Endothelial cell of umbilical vein (primary cell): ENCODE results near the gene DNAH11.

ENCODE experiments used
- MAX ChIP-seq: IDR thresholded peaks from 2 replicates; pipeline ENCODE4 v1.6.1; 2011; ENCODE audit not compliant: insufficient read depth, insufficient read length
- POLR2A ChIP-seq: IDR thresholded peaks from 2 replicates; pipeline ENCODE4 v1.6.1; 2012; ENCODE audit warnings: low read depth, mild to moderate bottlenecking, control low read depth, low read length
- TF ChIP-seq, protein P1 (sequence below), 2 donors: IDR thresholded peaks; 1 replicate in 1 of 2; 2 replicates in 1 of 2; pipeline ENCODE4 v1.5.1; 2011; ENCODE audit warnings: low read length in 2 of 2, mild to moderate bottlenecking in 2 of 2, moderate library complexity in 2 of 2, control low read depth in 1 of 2, inconsistent platforms in 1 of 2, low read depth in 1 of 2; ENCODE audit not compliant: insufficient read depth in 1 of 2; ENCODE audit errors: extremely low read depth in 1 of 2

DNA sequence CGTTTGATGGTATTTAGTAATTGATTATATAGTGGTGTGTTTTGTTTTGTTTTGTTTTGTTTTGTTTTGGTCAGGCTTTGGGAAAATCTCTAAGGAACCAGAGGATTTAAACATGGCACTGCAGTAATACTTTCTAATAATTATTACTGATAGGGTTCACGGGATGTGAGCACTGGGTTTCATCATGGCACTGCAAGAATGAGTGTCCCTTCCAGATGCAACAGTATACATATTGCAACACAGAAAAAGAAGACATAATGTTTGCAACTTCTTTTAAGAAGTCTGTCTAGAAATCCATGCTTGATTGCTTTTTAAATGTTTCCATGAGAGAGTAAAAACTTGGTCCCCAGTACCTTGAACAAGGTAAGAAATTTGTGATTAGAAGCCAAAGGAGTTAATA, 405.1 kb downstream of the DNAH11 start:
- no peak for TF ChIP-seq POLR2A
- TF ChIP-seq, protein P1, sequence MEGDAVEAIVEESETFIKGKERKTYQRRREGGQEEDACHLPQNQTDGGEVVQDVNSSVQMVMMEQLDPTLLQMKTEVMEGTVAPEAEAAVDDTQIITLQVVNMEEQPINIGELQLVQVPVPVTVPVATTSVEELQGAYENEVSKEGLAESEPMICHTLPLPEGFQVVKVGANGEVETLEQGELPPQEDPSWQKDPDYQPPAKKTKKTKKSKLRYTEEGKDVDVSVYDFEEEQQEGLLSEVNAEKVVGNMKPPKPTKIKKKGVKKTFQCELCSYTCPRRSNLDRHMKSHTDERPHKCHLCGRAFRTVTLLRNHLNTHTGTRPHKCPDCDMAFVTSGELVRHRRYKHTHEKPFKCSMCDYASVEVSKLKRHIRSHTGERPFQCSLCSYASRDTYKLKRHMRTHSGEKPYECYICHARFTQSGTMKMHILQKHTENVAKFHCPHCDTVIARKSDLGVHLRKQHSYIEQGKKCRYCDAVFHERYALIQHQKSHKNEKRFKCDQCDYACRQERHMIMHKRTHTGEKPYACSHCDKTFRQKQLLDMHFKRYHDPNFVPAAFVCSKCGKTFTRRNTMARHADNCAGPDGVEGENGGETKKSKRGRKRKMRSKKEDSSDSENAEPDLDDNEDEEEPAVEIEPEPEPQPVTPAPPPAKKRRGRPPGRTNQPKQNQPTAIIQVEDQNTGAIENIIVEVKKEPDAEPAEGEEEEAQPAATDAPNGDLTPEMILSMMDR (IDR thresholded peaks at IDR 0.05; ENCODE audit: extremely low read depth in 1 of 2, insufficient read depth in 1 of 2, low read depth in 1 of 2, low read length in 2 of 2): no peak
- TF ChIP-seq MAX: no peak
